Activated CD4-positive, CD25-positive, alpha-beta regulatory T cell (primary cell): ENCODE measurements around the gene PVALEF.
"Not testable (repeated sequence)": the region's sequence is repeated elsewhere in the genome, so short reads cannot be mapped to it uniquely, and the experiment has no call there.

Experiments used
- DNase-seq, 4 experiments: peaks; one replicate each; lab custom pipeline; 2025; lab: John Stamatoyannopoulos, UW

PVALEF gene

DNA sequence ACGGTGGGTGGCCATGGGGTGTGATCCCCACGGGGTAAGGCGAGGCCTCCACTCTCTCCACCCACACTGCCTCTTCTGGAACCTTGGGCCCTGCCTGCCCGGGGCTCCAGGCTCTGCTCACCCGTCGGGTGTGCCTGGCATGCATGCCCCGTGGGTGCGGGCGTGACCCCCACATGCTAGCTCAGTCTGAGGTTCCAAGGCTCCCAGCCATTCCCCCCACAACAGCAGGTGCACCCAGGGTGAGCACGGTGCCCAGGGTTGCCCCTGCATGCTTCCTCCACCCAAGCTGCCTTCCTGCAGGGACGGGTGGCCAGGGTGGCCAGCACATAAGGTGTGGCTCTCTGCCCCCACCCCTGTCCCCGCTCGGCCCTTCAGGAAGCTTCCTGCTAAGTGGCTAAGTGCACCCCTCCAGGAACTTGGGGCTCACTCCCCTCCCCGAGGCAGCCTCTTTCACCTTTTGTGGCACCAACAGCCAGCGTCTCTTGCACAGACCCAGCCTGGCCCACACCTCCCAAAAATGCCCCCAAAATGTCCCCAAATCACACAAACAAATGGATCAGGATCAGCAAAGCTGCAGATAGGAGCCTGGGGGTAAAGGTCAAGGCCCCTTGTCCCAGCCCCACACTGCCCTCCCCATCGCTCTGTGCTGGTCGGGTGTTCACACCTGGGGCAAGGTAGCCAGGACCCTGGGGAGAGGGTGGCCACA is 21.4 kb upstream of the PVALEF start:
- DNase-seq, result no peak

GRCh38 chr17:81144423-81144781 is 20.9 kb upstream of the PVALEF start:
- DNase-seq, result no peak

- DNase-seq, result not testable (repeated sequence)
These were observed 19.1 kb upstream of the PVALEF start for GRCh38 chr17:81146208-81146607.

DNA sequence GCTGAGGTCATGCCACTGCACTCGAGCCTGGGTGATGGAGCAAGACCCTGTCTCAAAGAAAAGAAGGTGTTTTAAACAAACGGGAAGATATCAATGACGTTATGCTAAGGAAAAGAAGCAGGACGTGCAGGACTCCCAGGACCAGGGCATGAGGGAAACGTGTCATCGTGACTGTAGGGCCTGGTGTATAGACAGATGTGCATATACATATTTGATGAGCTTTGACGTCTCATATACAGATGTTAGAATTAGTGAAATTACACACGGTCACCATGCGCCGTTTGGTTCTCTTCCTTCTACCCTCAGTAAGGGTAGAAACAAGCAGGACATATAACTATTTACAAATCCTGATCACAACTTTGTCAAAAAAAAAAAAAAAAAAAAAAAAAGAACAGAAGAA is 17.6 kb upstream of the PVALEF start:
- DNase-seq, result no peak

DNA sequence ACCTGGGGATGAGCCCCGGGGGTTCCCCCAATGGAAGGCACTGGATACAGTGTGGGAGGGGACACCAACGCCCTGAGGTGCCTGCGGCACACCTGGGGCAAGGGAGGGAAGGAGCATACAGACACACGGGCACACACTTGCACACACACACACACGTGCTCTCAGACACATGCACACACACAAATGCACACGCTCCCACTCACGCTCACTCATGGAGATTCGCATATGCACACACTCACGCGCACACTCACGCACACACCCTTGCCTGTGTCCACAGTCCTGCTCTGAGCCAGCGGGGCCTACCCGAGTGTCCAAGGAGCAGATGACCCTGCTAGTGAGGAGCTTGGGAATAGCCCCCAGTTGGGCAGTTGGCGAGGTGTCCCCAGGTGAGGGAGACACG is 16.7 kb upstream of the PVALEF start:
- no peak for DNase-seq

DNA sequence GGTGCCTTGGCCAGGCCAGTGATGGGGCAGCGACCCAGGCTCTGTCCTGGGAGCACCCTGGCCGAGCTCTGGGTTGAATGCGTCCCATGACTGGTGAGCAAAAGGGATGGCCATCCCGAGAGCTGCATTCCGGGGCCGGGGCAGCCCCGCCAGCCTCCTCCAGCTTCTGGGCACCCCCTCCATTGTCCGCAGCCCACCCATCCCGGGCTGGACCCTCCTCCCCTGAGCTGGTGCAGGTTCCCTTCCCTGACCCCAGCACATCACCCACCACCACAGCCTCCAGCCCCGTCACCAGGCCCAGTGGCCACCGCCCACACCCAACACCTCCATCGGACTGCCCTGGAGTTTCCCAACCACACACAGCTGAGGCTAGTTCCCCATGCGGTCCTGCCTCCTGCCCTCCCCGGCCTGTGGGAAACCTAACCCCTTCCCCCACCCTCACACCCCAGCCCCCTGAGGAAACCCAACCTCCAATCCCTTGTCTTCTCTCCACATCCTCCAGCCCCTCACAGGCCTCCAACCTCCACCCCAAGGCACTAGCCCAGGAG is 16.2 kb upstream of the PVALEF start:
- DNase-seq, result no peak

- DNase-seq, result no peak
These were observed 14.8 kb upstream of the PVALEF start for GRCh38 chr17:81150377-81151077.

GRCh38 chr17:81151278-81151677 is 14.0 kb upstream of the PVALEF start:
- no peak for DNase-seq

DNA sequence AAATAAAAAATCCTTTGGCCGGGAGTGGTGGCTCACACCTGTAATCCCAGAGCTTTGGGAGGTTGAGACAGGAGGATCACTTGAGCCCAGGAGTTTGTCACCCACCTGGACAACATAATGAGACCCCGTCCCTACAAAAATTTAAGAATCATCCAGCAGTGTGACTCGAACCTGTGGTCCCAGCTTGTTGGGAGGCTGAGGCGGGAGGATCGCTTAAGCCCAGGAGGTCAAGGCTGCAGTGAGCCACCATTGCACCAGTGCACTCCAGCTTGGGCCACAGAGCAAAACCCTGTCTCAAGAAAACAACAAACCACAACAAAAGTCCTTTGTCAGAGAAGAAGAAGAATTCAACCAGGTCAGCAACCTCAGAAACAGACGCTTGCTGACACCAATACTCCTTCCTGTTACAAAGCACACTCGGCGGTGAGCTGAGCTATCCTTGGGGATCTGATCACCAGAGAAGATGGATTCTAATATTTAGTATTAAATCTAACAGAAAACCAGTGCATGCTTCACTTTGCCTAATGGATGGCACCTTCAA is 12.9 kb upstream of the PVALEF start:
- DNase-seq, result no peak

DNA sequence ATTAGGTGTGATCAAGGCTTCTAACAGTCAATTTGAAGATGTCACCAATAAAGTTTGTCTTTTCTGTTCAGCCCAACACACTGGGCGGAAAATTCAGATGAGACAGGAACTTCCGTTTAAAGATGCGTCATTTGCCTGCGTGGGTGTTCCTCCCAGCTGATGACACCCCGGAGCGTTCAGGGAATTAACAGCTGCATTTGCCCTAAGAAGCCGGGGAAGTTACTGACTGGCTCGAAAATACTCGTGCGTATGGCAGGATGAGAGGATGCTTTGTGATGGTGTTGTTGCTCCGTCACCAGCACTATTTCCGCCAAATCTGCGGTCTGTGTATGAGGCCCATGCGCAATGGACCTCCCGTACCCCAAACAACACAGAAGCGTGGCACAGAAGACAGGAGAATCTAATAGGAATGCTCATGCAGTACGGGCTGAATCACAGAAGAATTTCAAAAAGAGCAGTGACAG is 11.9 kb upstream of the PVALEF start:
- DNase-seq, result no peak

DNA sequence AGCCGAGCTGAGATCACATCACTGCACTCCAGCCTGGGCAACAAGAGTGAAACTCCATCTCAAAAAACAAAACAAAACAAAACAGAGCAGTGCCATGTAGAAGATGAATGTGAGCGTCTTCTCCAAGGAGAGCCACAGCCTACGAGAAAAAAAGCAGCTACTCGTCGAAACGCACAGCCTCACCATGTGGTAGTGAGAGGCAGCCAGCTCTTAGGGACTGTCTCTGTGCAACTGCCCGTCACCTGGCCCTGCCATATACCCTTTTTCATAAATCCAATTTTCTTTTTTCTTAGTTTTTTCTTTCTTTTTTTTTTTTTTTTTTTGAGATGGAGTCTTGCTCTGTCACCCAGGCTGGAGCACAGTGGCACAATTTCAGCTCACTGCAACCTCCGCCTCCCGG is 11.3 kb upstream of the PVALEF start:
- DNase-seq, result not testable (repeated sequence)

DNA sequence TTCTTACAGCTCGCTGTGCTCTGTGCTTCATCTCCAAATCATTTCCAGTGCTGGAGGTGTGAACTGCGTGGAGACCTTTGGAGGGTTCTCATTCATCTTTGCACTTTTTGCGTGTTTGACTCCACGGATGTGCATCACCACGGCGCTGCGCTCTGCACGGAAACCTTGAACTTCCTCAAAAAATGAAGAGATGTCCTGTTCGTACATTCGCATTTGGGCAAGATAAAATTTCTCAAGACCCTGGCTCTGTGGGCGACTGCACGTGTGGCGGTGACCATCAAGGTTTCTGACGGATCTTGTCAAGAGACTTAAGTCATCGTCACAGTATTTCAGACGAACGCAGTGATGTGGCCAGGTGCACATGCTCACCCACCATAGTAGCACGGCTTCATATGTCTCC is 10.3 kb upstream of the PVALEF start:
- DNase-seq, result no peak

- no peak for DNase-seq
These were observed 8.2 kb upstream of the PVALEF start for GRCh38 chr17:81156866-81157805.

DNA sequence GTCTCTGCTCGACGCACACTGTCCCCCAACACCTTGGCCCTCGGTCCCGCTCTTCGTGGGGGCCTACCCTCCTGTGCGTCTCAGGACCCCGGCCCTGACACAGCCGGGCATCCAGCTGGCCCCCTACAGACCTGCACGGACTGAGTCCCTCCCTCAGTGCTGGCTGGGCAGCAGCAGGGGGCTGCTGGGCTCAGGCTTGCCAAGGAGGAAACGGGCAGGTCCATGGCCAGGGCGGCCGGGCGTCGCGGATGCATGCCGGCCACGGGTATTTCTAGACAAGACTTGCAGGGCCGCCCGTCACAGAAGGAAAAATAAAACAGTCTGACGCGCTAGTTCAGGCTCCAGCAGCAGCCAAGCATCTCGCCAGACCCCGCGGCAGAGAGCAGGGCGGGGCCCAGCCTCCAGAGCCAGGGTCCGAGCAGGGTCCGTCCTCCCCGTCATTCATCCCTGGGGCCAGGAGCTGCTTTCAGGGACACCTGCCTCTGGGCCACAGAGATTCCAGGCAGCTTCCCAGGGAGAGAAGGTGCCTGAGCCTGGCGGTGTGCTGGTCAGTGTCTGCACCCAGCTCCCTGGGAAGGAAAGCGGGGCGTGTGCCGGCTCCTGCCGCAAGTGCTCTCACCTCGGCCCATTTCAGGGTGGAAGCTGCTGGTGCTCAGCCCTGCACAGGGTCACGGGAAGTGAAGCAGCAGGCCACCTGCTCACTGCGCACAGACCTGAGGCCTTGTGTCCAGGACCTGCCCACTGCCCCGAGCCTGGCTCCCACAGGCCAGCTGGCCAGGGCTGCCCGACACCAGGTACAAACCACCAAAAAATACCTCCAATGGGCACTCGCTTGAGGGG is 7.2 kb upstream of the PVALEF start:
- DNase-seq, result no peak

DNA sequence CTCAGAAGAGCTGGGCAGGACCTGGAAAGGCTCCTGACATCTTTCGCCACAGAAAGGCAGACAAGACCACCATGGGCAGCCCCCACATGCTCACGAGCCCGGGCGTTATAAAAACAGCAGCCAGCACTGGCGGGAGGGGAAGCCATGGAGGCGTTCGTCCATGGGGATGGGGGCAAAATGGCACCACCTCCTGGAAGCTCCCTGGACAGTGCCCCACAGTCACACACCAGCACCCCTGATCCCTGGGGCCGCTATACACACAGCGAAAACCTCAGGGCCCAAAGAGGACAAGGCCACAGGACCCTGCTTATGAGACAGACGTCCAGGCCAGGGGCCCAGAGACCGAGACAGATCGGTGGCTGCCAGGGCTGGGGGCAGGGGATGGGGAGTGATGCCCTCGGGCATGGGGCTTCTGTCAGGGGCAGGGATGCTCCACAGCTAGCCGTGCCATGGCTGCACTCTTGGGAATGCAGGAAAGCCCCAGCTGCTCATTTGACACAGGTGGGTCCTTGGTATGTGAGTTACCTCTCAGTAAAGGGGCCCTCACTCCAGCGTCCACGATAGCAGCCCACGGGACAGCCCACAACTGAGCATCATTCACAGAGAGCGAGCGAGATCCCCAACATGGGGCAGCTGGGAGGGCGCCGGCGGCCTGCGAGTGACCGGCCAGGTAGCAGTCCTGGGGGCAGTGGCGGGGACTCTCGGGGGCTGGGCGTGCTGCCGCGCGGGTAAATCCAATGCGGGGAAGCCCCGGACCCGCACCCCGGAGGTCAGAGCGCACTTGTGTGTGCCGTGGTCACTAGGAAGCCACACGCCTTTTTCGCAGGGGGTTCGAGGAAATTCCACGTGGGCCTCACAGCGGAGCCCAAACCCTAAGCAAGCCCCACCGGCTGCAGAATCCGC is 6.4 kb upstream of the PVALEF start:
- no peak for DNase-seq

- DNase-seq, result no peak
These were observed 5.6 kb upstream of the PVALEF start for GRCh38 chr17:81159611-81160265.

GRCh38 chr17:81160306-81160705 is 5.0 kb upstream of the PVALEF start:
- no peak for DNase-seq

- no peak for DNase-seq
These were observed 4.4 kb upstream of the PVALEF start for GRCh38 chr17:81160747-81161453.

DNA sequence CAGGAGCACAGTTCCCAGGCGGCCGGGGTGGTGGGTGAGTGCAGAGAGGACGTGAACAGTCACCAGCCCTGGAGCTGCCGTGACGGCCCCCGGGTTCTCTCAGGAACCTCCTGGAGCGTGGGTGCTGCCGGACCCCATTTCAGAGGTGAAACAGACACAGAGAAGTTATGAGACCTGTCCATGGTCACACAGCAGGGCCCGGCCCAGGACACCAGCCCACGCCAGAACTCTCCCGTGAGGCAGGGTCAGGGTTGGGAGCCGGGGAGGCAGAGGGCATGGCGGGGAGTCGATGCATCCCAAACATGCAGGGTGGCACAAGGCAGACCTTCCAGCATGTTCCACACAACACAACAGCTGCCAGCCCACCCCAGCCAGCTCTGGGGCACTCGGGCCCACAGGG is 3.8 kb upstream of the PVALEF start:
- no peak for DNase-seq
